GM12874 (cell line): ENCODE measurements around the gene PPM1N.
A peak's percentile ranks its signal among the peaks of the same experiment; 100 is the strongest.

Experiments
- CTCF ChIP-seq: IDR thresholded peaks from 2 replicates; pipeline ENCODE4 v1.5.1; 2011; ENCODE audit warnings: low read depth, mild to moderate bottlenecking, control low read depth, low read length, moderate library complexity; ENCODE audit not compliant: insufficient read depth

The PPM1N gene

GRCh38 chr19:45475537-45476291, 22.5 kb upstream of the PPM1N start:
- TF ChIP-seq CTCF, result no peak

GRCh38 chr19:45476304-45476703, 21.9 kb upstream of the PPM1N start:
- no peak for TF ChIP-seq CTCF

- no peak for TF ChIP-seq CTCF
Measured at GRCh38 chr19:45477186-45477585, 21.1 kb upstream of the PPM1N start.

- TF ChIP-seq CTCF, result no peak
Measured at GRCh38 chr19:45477713-45478453, 20.4 kb upstream of the PPM1N start.

GRCh38 chr19:45478454-45479238, 19.6 kb upstream of the PPM1N start:
- TF ChIP-seq CTCF, result peak; percentile 90

DNA sequence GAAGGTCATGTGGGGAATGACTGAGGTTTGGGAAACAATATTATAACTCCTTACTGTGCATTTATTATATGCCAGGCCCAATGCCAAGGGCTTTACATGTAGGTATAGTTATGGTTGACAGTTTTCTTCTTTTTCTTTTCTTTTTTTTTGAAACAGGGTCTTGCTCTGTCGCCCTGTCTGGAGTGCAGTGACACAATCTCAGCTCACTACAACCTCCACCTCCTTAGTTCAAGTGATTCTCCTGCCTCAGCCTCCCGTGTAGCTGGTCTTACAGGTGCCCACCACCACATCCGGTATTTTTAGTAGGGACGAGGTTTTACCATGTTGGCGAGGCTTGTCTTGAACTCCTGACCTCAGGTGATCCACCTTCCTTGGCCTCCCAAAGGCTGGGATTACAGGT, 15.2 kb upstream of the PPM1N start:
- no peak for TF ChIP-seq CTCF
